H9 (cell line): ENCODE data around the gene LRRC15. TPM values are rescaled to one million over a fixed set of nuclear protein-coding genes. Genes with fewer than 3 reads are reported as not detected.

Experiments
- DNase-seq: peaks from one replicate; pipeline ENCODE4 v3.0.0-alpha.2; 2017
- H2AFZ ChIP-seq: one replicate; pipeline ENCODE4 v1.6.1; 2013; ENCODE audit warnings: mild to moderate bottlenecking, low read length, control low read depth, moderate library complexity
- H2AK5ac ChIP-seq: 2 replicates; pipeline ENCODE4 v1.6.1; 2013; ENCODE audit warnings: low read length, control low read depth, mixed read lengths; ENCODE audit not compliant: insufficient read length
- H2BK120ac ChIP-seq: one replicate; pipeline ENCODE4 v1.6.1; 2013; ENCODE audit warnings: low read depth, mild to moderate bottlenecking, low read length, control low read depth, inconsistent platforms; ENCODE audit not compliant: poor library complexity, severe bottlenecking
- H2BK12ac ChIP-seq: 2 replicates; pipeline ENCODE4 v1.6.1; 2013; ENCODE audit warnings: low read length, control low read depth, mixed read lengths, low read depth; ENCODE audit not compliant: insufficient read length
- H2BK15ac ChIP-seq: 2 replicates; pipeline ENCODE4 v1.6.1; 2013; ENCODE audit warnings: low read depth, low read length, control low read depth
- H2BK20ac ChIP-seq: one replicate; pipeline ENCODE4 v1.6.1; 2013; ENCODE audit warnings: low read depth, mild to moderate bottlenecking, low read length, control low read depth, inconsistent platforms; ENCODE audit not compliant: poor library complexity, severe bottlenecking
- H2BK5ac ChIP-seq: 2 replicates; pipeline ENCODE4 v1.6.1; 2013; ENCODE audit warnings: low read length, control low read depth, mixed read lengths; ENCODE audit not compliant: insufficient read length
- H3K14ac ChIP-seq: 2 replicates; pipeline ENCODE4 v1.6.1; 2013; ENCODE audit warnings: low read length, control low read depth; ENCODE audit not compliant: insufficient read depth
- H3K18ac ChIP-seq: 2 replicates; pipeline ENCODE4 v1.6.1; 2013; ENCODE audit warnings: low read depth, mild to moderate bottlenecking, mixed read lengths, low read length, control low read depth; ENCODE audit not compliant: insufficient read length
- H3K23ac ChIP-seq: 2 replicates; pipeline ENCODE4 v1.6.1; 2013; ENCODE audit warnings: low read length, control low read depth, mixed read lengths, low read depth; ENCODE audit not compliant: insufficient read length
- H3K23me2 ChIP-seq: 2 replicates; pipeline ENCODE4 v1.6.1; 2013; ENCODE audit warnings: low read depth, mild to moderate bottlenecking, mixed read lengths, low read length, control low read depth; ENCODE audit not compliant: insufficient read length, poor library complexity, severe bottlenecking
- H3K27ac ChIP-seq: 2 replicates; pipeline ENCODE4 v1.5.1; 2013; ENCODE audit warnings: low read length, control low read depth, mixed read lengths, low read depth; ENCODE audit not compliant: insufficient read length
- H3K27me3 ChIP-seq: 2 replicates; pipeline ENCODE4 v1.6.1; 2013; ENCODE audit warnings: low read length, control low read depth, inconsistent platforms; ENCODE audit not compliant: insufficient read depth
- H3K4ac ChIP-seq: 2 replicates; pipeline ENCODE4 v1.6.1; 2013; ENCODE audit warnings: low read depth, mild to moderate bottlenecking, control low read depth, inconsistent platforms, low read length, moderate library complexity
- H3K4me1 ChIP-seq: 2 replicates; pipeline ENCODE4 v1.6.1; 2013; ENCODE audit warnings: low read length, control low read depth, inconsistent platforms; ENCODE audit not compliant: insufficient read depth
- H3K4me2 ChIP-seq: 2 replicates; pipeline ENCODE4 v1.6.1; 2013; ENCODE audit warnings: low read length, control low read depth, mixed read lengths; ENCODE audit not compliant: insufficient read length, insufficient read depth
- H3K56ac ChIP-seq: 2 replicates; pipeline ENCODE4 v1.6.1; 2013; ENCODE audit warnings: low read depth, mild to moderate bottlenecking, mixed read lengths, low read length, control low read depth; ENCODE audit not compliant: insufficient read length
- H3K79me1 ChIP-seq: 2 replicates; pipeline ENCODE4 v1.6.1; 2013; ENCODE audit warnings: low read depth, mild to moderate bottlenecking, moderate library complexity, low read length, control low read depth, inconsistent platforms; ENCODE audit not compliant: insufficient read depth, poor library complexity, severe bottlenecking
- H3K79me2 ChIP-seq: 2 replicates; pipeline ENCODE4 v1.6.1; 2013; ENCODE audit warnings: low read length, control low read depth, inconsistent platforms; ENCODE audit not compliant: insufficient read depth
- H3K9ac ChIP-seq: 2 replicates; pipeline ENCODE4 v1.6.1; 2013; ENCODE audit warnings: low read length, control low read depth, mixed read lengths; ENCODE audit not compliant: insufficient read length; ENCODE audit errors: extremely low read depth
- H3K9me3 ChIP-seq: one replicate; pipeline ENCODE4 v1.6.1; 2013; ENCODE audit warnings: low read depth, low read length, inconsistent platforms; ENCODE audit not compliant: control insufficient read depth
- H3T11ph ChIP-seq: one replicate; pipeline ENCODE4 v1.6.1; 2013; ENCODE audit warnings: mild to moderate bottlenecking, low read length, control low read depth, inconsistent platforms
- H4K20me1 ChIP-seq: one replicate; pipeline ENCODE4 v1.6.1; 2013; ENCODE audit not compliant: control insufficient read depth, insufficient read length, insufficient read depth
- H4K5ac ChIP-seq: 2 replicates; pipeline ENCODE4 v1.6.1; 2013; ENCODE audit warnings: low read depth, mild to moderate bottlenecking, mixed read lengths, low read length, control low read depth; ENCODE audit not compliant: insufficient read length
- H4K8ac ChIP-seq: replicated peaks from 2 replicates; pipeline ENCODE4 v1.6.1; 2013; ENCODE audit warnings: low read length, control low read depth, mixed read lengths, low read depth; ENCODE audit not compliant: insufficient read length
- H4K91ac ChIP-seq: 2 replicates; pipeline ENCODE4 v1.6.1; 2013; ENCODE audit warnings: low read depth, mild to moderate bottlenecking, moderate library complexity, mixed read lengths, low read length, control low read depth; ENCODE audit not compliant: insufficient read length
- H3K27ac Mint-ChIP-seq, 3 experiments: 2 replicates in 2 of 3; 3 replicates in 1 of 3; pipeline ENCODE4 v1.8.0; 2020 to 2021; ENCODE audit warnings: mixed read lengths in 3 of 3, mild to moderate bottlenecking in 1 of 3, moderate library complexity in 1 of 3
- H3K27me3 Mint-ChIP-seq: 2 replicates; pipeline ENCODE4 v1.8.0; 2021; ENCODE audit warnings: low read depth, mild to moderate bottlenecking, moderate library complexity, mixed read lengths
- H3K36me3 Mint-ChIP-seq, 3 experiments: 2 replicates in 2 of 3; 3 replicates in 1 of 3; pipeline ENCODE4 v1.8.0; 2020 to 2021; ENCODE audit warnings: low read depth in 3 of 3, mixed read lengths in 3 of 3; ENCODE audit not compliant: insufficient read depth in 1 of 3
- H3K4me1 Mint-ChIP-seq, 2 experiments: 2 replicates each; pipeline ENCODE4 v1.8.0; 2020; ENCODE audit warnings: mixed read lengths in 2 of 2
- H3K4me3 Mint-ChIP-seq, 2 experiments: 2 replicates in 1 of 2; 3 replicates in 1 of 2; pipeline ENCODE4 v1.8.0; 2020 to 2021; ENCODE audit warnings: mild to moderate bottlenecking in 2 of 2, mixed read lengths in 2 of 2, moderate library complexity in 1 of 2
- H3K9me3 Mint-ChIP-seq, 2 experiments: 2 replicates in 1 of 2; 3 replicates in 1 of 2; pipeline ENCODE4 v1.8.0; 2020; ENCODE audit warnings: mild to moderate bottlenecking in 2 of 2, mixed read lengths in 2 of 2, moderate library complexity in 1 of 2
- WGBS: extraction: QIAGEN DNeasy Blood & Tissue Kit; methylation state at CpG from one replicate; pipeline ENCODE4 v1.1.7; 2013; ENCODE audit warnings: missing lambda C conversion rate, low lambda C conversion rate, mixed read lengths; ENCODE audit not compliant: insufficient read length; ENCODE audit errors: extremely low coverage; 5-methylcytosine and 5-hydroxymethylcytosine counted together
- total RNA-seq: library from RNA; stranded (reverse); gene quantifications from 2 replicates; pipeline ENCODE4 v1.2.1, GENCODE V29; 2021
- TF ChIP-seq, protein P1 (sequence below): fragments of 200-600 bp; sonication (generic); conservative IDR thresholded peaks from 3 replicates; pipeline ENCODE4 v1.8.0; 2021; ENCODE audit warnings: antibody characterized with exemption, mild to moderate bottlenecking

Gene LRRC15
- total RNA-seq, 1 experiment from 2014 or later: 0.07 TPM

DNA sequence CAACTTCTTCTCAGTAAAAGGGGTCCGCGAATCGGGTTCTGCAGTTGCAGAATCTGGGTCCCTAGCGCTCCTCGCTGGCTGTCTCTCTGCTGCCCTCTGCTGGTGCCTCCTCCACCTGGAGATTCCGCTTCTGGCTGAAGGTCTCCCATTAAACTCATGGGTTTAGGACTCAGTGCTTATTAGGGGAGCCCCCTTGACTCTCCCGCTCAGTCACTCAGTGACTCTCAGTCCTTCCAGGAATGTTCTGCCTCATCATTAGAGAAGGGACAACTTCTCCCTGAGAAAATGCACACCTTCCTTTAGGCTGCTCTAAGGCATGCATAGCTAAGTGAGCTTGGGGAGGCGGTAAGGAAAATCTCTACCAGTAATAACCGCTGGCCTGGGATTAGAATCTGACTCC is 25.5 kb downstream of the LRRC15 start:
- H4K91ac ChIP-seq: no peak overlapping the region
- H3K9me3 ChIP-seq: no peaks in the 10 kb centered on the region
- H2BK20ac ChIP-seq: no peak overlapping the region
- H2BK12ac ChIP-seq: no peak overlapping the region
- no peak overlapping the region for H2BK15ac ChIP-seq
- no peak overlapping the region for H3K14ac ChIP-seq
- no peak overlapping the region for H2AK5ac ChIP-seq
- Mint-ChIP-seq H3K27ac (no peak overlapping the region; a peak in 1 of 7 replicates), H3K4me3 (no peak overlapping the region), H3K4me1 (peaks cover 26% of the 10 kb centered on the region in 2 experiments), H3K9me3 (no peaks in the 10 kb centered on the region), H3K27me3 (peaks cover 31% of the 10 kb centered on the region), H3K36me3 (no peaks in the 10 kb centered on the region)
- no peak overlapping the region for H3K4me2 ChIP-seq
- no peak overlapping the region for H3T11ph ChIP-seq
- H2BK5ac ChIP-seq: no peak overlapping the region
- no peak overlapping the region for H3K27ac ChIP-seq
- H3K9ac ChIP-seq: no peak overlapping the region
- no peak overlapping the region for H4K8ac ChIP-seq
- TF ChIP-seq, protein P1, sequence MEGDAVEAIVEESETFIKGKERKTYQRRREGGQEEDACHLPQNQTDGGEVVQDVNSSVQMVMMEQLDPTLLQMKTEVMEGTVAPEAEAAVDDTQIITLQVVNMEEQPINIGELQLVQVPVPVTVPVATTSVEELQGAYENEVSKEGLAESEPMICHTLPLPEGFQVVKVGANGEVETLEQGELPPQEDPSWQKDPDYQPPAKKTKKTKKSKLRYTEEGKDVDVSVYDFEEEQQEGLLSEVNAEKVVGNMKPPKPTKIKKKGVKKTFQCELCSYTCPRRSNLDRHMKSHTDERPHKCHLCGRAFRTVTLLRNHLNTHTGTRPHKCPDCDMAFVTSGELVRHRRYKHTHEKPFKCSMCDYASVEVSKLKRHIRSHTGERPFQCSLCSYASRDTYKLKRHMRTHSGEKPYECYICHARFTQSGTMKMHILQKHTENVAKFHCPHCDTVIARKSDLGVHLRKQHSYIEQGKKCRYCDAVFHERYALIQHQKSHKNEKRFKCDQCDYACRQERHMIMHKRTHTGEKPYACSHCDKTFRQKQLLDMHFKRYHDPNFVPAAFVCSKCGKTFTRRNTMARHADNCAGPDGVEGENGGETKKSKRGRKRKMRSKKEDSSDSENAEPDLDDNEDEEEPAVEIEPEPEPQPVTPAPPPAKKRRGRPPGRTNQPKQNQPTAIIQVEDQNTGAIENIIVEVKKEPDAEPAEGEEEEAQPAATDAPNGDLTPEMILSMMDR: peak; percentile 99
- H3K4ac ChIP-seq: no peak overlapping the region
- H4K20me1 ChIP-seq: no peaks in the 10 kb centered on the region
- DNase-seq: peak; percentile 83
- no peaks in the 10 kb centered on the region; the same call in 1 of the 2 replicates for H3K27me3 ChIP-seq
- H3K79me1 ChIP-seq: no peaks in the 10 kb centered on the region
- no peak overlapping the region for H3K23ac ChIP-seq
- H4K5ac ChIP-seq: no peak overlapping the region
- no peak overlapping the region for H2BK120ac ChIP-seq
- WGBS: no CpG with 5 or more reads among the region's 9 CpGs
- no peaks in the 10 kb centered on the region for H3K79me2 ChIP-seq
- peaks cover 4% of the 10 kb centered on the region for H3K4me1 ChIP-seq
- no peak overlapping the region for H2AFZ ChIP-seq
- H3K56ac ChIP-seq: no peak overlapping the region
- no peaks in the 10 kb centered on the region for H3K23me2 ChIP-seq
- no peak overlapping the region for H3K18ac ChIP-seq
